Right lobe of liver (tissue), 4 donors: Measurements from ENCODE around the gene GRID1.

ENCODE experiments used
- POLR2A ChIP-seq: fragments of 450-650 bp; IDR thresholded peaks from one replicate; pipeline ENCODE4 v1.6.1; 2017; ENCODE audit warnings: antibody characterized with exemption, mild to moderate bottlenecking
- TF ChIP-seq, protein P1 (sequence below), 4 donors: fragments of 200-600 bp in 3 of 4; fragments of 450-650 bp in 1 of 4; IDR thresholded peaks; one replicate each; pipeline versions ENCODE4 v1.5.1 to v1.8.0; 2016 to 2022; ENCODE audit warnings: antibody characterized with exemption in 4 of 4, mild to moderate bottlenecking in 2 of 4
- donor health status: DM: no; HTN: no; CAD: no.
- donor health status: DM: no; HTN: no; CAD: no.
- donor health status: DM: no; HTN: yes; CAD: no.

- no peak for TF ChIP-seq POLR2A
- TF ChIP-seq, protein P1, sequence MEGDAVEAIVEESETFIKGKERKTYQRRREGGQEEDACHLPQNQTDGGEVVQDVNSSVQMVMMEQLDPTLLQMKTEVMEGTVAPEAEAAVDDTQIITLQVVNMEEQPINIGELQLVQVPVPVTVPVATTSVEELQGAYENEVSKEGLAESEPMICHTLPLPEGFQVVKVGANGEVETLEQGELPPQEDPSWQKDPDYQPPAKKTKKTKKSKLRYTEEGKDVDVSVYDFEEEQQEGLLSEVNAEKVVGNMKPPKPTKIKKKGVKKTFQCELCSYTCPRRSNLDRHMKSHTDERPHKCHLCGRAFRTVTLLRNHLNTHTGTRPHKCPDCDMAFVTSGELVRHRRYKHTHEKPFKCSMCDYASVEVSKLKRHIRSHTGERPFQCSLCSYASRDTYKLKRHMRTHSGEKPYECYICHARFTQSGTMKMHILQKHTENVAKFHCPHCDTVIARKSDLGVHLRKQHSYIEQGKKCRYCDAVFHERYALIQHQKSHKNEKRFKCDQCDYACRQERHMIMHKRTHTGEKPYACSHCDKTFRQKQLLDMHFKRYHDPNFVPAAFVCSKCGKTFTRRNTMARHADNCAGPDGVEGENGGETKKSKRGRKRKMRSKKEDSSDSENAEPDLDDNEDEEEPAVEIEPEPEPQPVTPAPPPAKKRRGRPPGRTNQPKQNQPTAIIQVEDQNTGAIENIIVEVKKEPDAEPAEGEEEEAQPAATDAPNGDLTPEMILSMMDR (IDR thresholded peaks at IDR 0.05): no peak
Measured at GRCh38 chr10:86345859-86346798, 20.5 kb downstream of the GRID1 start.
